ENCODE measurements around the gene MPND.

- TF ChIP-seq SMAD1 (IDR thresholded peaks at IDR 0.05; ENCODE audit: low read depth, partially characterized antibody) (no peak), CTCF (IDR thresholded peaks at IDR 0.05 in 2 of 3, conservative IDR thresholded peaks at IDR 0.05 in 1 of 3; ENCODE audit: control insufficient read depth in 2 of 3, extremely low read depth in 1 of 3, insufficient read depth in 1 of 3, low read depth in 3 of 3, low read length in 3 of 3) (no peak), HDGF (IDR thresholded peaks at IDR 0.05) (no peak), ATF2 (IDR thresholded peaks at IDR 0.05; ENCODE audit: low read length) (no peak), ZNF384 (IDR thresholded peaks at IDR 0.05; ENCODE audit: borderline replicate concordance, low read depth, low read length) (no peak), MAX (IDR thresholded peaks at IDR 0.05; ENCODE audit: low read depth, low read length) (no peak), CEBPZ (IDR thresholded peaks at IDR 0.05; ENCODE audit: low read depth, low read length) (no peak)
Measured at GRCh38 chr19:4390017-4390566, 46.7 kb downstream of the MPND start.

Measured in GM12878 (cell line).